ENCODE measurements around the gene MTCH2.

The MTCH2 gene

GRCh38 chr11:47611348-47611794 is 31.0 kb downstream of the MTCH2 start:
- H3K4me3 ChIP-seq (ENCODE audit: low read depth, low read length): no peak overlapping the region
- no peak for DNase-seq
- TF ChIP-seq, protein P1, sequence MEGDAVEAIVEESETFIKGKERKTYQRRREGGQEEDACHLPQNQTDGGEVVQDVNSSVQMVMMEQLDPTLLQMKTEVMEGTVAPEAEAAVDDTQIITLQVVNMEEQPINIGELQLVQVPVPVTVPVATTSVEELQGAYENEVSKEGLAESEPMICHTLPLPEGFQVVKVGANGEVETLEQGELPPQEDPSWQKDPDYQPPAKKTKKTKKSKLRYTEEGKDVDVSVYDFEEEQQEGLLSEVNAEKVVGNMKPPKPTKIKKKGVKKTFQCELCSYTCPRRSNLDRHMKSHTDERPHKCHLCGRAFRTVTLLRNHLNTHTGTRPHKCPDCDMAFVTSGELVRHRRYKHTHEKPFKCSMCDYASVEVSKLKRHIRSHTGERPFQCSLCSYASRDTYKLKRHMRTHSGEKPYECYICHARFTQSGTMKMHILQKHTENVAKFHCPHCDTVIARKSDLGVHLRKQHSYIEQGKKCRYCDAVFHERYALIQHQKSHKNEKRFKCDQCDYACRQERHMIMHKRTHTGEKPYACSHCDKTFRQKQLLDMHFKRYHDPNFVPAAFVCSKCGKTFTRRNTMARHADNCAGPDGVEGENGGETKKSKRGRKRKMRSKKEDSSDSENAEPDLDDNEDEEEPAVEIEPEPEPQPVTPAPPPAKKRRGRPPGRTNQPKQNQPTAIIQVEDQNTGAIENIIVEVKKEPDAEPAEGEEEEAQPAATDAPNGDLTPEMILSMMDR (IDR thresholded peaks at IDR 0.05; ENCODE audit: low read depth, low read length): no peak

DNA sequence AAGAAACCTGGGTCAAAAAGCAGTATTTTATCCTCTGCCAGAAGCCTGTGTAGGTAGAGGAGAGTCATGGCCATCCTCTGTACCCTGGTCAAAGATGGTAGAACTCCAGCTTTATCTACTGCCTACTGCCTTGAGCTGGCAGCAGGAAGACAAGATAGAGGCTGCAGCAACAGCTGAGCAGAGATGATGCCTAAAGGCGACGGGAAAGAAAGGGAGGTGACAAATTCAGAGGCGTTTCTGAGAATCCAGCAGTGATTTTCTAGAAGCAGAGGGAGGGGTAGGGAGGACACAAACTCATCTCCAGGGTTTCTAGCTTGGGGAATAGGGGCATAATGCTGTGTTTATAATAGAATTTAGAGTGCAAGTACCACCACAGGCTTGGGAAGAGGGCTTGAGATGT is 32.7 kb downstream of the MTCH2 start:
- no peak for DNase-seq
- Histone ChIP-seq H3K4me3 (ENCODE audit: low read depth, low read length) (no peak overlapping the region), H3K36me3 (no peaks in the 10 kb centered on the region), H3K9me3 (no peaks in the 10 kb centered on the region), H3K27me3 (no peaks in the 10 kb centered on the region), H3K4me1 (peaks cover 7% of the 10 kb centered on the region)
- TF ChIP-seq, protein P1 (IDR thresholded peaks at IDR 0.05; ENCODE audit: low read depth, low read length): no peak

More at GRCh38 chr11:47611348-47611794, 31.0 kb downstream of the MTCH2 start:
- Histone ChIP-seq H3K36me3 (no peaks in the 10 kb centered on the region), H3K27me3 (no peaks in the 10 kb centered on the region), H3K9me3 (no peaks in the 10 kb centered on the region), H3K4me1 (peaks cover 2% of the 10 kb centered on the region; the same call in 1 of the 2 replicates)

GRCh38 chr11:47607380-47607779 is 35.0 kb downstream of the MTCH2 start:
- peak; percentile 29 for DNase-seq
- no peaks in the 10 kb centered on the region for H3K9me3 ChIP-seq
- H3K27me3 ChIP-seq: no peaks in the 10 kb centered on the region
- H3K4me1 ChIP-seq: peaks cover 7% of the 10 kb centered on the region
- H3K4me3 ChIP-seq (ENCODE audit: low read depth, low read length): no peak overlapping the region
- no peaks in the 10 kb centered on the region for H3K36me3 ChIP-seq
- TF ChIP-seq, protein P1 (IDR thresholded peaks at IDR 0.05; ENCODE audit: low read depth, low read length): no peak

- DNase-seq: peak; percentile 57
- Histone ChIP-seq H3K27me3 (no peaks in the 10 kb centered on the region), H3K36me3 (no peaks in the 10 kb centered on the region), H3K4me1 (peaks cover 7% of the 10 kb centered on the region), H3K4me3 (ENCODE audit: low read depth, low read length) (no peak overlapping the region), H3K9me3 (no peaks in the 10 kb centered on the region)
- TF ChIP-seq, protein P1 (IDR thresholded peaks at IDR 0.05; ENCODE audit: low read depth, low read length): no peak
Observed at GRCh38 chr11:47606731-47607130, 35.6 kb downstream of the MTCH2 start.

GRCh38 chr11:47605921-47606320 is 36.4 kb downstream of the MTCH2 start:
- Histone ChIP-seq H3K36me3 (no peaks in the 10 kb centered on the region), H3K4me3 (ENCODE audit: low read depth, low read length) (no peak overlapping the region), H3K27me3 (no peaks in the 10 kb centered on the region), H3K4me1 (peaks cover 7% of the 10 kb centered on the region), H3K9me3 (no peaks in the 10 kb centered on the region)
- no peak for DNase-seq
- TF ChIP-seq, protein P1 (IDR thresholded peaks at IDR 0.05; ENCODE audit: low read depth, low read length): no peak

DNA sequence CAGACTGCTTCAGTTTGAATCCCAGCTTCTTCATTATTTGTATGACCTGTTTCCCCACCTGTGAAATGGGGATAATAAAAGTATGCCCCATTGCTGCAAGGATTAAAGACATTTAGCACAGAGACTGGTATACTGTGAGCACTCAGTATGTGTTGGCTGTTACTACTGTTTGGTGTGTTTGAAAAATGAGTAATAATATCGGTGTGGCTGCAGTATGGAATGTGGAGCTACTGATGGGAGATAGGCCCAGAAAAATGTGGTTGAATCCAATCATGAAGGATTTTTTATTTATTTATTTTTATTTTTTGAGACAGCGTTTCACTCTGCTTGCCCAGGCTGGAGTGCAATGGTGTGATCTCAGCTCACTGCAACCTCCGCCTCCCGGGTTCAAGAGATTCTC is 39.1 kb downstream of the MTCH2 start:
- TF ChIP-seq, protein P1 (IDR thresholded peaks at IDR 0.05; ENCODE audit: low read depth, low read length): no peak
- Histone ChIP-seq H3K4me1 (peaks cover 7% of the 10 kb centered on the region), H3K9me3 (no peaks in the 10 kb centered on the region)

More for the DNA sequence above, 39.1 kb downstream of the MTCH2 start:
- no peak overlapping the region for H3K4me3 ChIP-seq (ENCODE audit: low read depth, low read length)
- H3K27me3 ChIP-seq: no peaks in the 10 kb centered on the region
- no peak for DNase-seq
- no peaks in the 10 kb centered on the region for H3K36me3 ChIP-seq

Measured in BE2C (cell line).